ENCODE data around the gene MLLT3. TPM values are rescaled to one million over a fixed set of nuclear protein-coding genes. Genes with fewer than 3 reads are reported as not detected.

The MLLT3 gene
- total and polyA plus RNA-seq, 10 donors, result 2.8 to 15.2 (median 10.6) TPM

DNA sequence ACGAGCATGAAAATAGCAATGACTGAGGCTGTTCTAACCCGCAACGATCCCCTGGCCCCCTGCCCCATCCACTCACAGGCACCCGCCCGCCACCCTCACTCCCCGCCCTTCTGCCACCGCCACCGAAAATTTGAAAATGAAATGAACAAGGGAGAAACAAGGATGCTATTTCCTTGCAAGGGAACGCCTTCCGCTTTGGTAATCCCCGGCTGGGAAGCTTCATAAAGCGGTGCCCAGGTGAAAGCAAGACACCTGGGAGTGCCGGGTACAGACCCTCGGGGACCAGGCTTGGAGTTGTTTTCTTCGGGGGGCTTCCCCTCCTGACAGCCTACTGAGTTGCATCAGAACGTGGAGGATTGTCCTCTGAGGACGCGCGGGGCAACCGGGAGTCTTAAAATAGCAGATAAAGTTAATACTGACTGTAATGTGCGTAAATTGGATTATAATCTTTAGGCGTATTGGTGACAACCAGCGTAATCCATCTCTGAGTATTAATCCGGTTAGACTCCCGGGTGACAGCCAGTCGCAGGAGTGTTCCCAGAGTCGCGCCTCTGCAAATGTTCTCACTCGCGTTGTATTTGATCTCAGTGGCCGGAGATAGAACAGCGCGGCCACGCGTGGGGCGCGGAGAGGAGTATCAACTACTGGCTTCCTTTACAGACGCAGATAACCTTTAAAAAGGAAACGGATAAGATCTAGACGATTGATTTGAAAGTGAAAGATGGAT lies 885 bp upstream of the MLLT3 start:
- intact Hi-C loops (cut with DNase I; ENCODE audit: low total_unique reads), result loop anchor here (5.0 to 10.0 kb wide), 3 partner anchors 59 to 319 kb away; partner anchors contain the start of gene FOCAD
- no peaks in the 10 kb centered on the region for H3K9me3 ChIP-seq
- no peaks in the 10 kb centered on the region for H3K36me3 ChIP-seq
- H3K4me1 ChIP-seq, result peaks cover 11 to 60% (median 32%) of the 10 kb centered on the region in 6 donors
- WGBS, 5 donors, result 0% methylated on average over 40 of the region's 40 CpGs
- peak overlapping the region; percentile 65 to 91 (median 87) for H3K27ac ChIP-seq
- H3K27me3 ChIP-seq (replicated peaks in 1 of 7), result peaks cover 0 to 15% (median 0%) of the 10 kb centered on the region in 7 donors
- H3K4me3 ChIP-seq, result peak overlapping the region; percentile 80 to 95 (median 90)
- peak; percentile 87 for DNase-seq
- TF ChIP-seq POLR2AphosphoS5 (IDR thresholded peaks at IDR 0.05), result peak in 2 of 3 donors; percentile 60 to 61
- TF ChIP-seq, protein P1, sequence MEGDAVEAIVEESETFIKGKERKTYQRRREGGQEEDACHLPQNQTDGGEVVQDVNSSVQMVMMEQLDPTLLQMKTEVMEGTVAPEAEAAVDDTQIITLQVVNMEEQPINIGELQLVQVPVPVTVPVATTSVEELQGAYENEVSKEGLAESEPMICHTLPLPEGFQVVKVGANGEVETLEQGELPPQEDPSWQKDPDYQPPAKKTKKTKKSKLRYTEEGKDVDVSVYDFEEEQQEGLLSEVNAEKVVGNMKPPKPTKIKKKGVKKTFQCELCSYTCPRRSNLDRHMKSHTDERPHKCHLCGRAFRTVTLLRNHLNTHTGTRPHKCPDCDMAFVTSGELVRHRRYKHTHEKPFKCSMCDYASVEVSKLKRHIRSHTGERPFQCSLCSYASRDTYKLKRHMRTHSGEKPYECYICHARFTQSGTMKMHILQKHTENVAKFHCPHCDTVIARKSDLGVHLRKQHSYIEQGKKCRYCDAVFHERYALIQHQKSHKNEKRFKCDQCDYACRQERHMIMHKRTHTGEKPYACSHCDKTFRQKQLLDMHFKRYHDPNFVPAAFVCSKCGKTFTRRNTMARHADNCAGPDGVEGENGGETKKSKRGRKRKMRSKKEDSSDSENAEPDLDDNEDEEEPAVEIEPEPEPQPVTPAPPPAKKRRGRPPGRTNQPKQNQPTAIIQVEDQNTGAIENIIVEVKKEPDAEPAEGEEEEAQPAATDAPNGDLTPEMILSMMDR (IDR thresholded peaks at IDR 0.05 in 8 of 11, conservative IDR thresholded peaks at IDR 0.05 in 3 of 11), result peak in 2 of 11 experiments; percentile 5 to 16
- no peak for TF ChIP-seq POLR2A (IDR thresholded peaks at IDR 0.05)

GRCh38 chr9:20621471-20622329 lies 599 bp downstream of the MLLT3 start:
- DNase-seq, result peak; percentile 91
- H3K27ac ChIP-seq, result peak overlapping the region; percentile 70 to 91 (median 87)
- peak overlapping the region; percentile 80 to 95 (median 90) for H3K4me3 ChIP-seq
- 0 to 1% (median 1%) methylated on average over 31 to 82 of the region's 82 CpGs for WGBS, 5 donors
- H3K27me3 ChIP-seq (replicated peaks in 1 of 7), result peaks cover 0 to 15% (median 0%) of the 10 kb centered on the region in 7 donors
- intact Hi-C loops (cut with DNase I; ENCODE audit: low total_unique reads), result loop anchor here (5.0 to 10.0 kb wide), 3 partner anchors 61 to 321 kb away; partner anchors contain the start of gene FOCAD
- H3K36me3 ChIP-seq, result no peaks in the 10 kb centered on the region
- no peaks in the 10 kb centered on the region for H3K9me3 ChIP-seq
- no peak for TF ChIP-seq POLR2AphosphoS5 (IDR thresholded peaks at IDR 0.05)
- TF ChIP-seq POLR2A (IDR thresholded peaks at IDR 0.05), result no peak
- TF ChIP-seq, protein P1 (IDR thresholded peaks at IDR 0.05 in 8 of 11, conservative IDR thresholded peaks at IDR 0.05 in 3 of 11), result no peak
- peaks cover 11 to 75% (median 34%) of the 10 kb centered on the region in 6 donors for H3K4me1 ChIP-seq

DNA sequence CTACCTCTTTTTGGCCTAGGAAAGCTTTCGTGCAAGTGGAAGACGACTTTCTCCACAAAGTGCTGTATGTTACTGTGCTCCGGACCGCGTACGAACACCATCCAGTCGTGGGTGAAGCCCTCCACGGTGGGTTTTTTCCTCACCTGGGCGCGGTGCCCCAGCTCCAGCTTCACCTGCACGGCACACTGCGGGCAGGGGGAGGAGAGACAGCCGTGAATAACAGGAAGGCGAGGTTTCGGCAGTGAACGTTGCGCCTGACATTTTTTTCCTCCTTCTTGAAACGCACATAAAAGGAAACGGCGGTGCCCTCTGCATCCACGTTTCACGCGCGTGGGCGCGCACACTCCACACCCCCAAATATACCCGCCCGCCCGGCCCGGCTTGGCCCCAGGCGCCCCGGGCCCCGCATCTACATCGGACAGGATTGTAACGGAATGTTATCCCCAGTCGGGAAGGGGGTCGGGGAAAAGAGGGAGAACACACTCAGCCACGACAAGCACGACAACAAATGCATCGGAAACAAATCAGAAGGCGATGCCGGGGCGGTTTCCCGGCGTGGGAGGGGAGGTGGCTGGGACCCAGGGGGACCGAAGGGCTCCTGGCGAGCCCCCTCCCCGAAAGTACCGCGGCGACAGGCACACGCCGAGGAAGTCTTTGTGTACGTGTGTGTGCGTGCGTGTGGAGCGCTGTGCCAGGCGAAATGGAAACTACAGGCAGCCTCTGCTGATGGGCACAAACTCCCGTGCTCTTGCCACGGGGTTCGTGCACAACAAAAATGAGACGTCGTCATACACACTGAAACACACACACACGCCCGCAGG lies 1.4 kb downstream of the MLLT3 start:
- peak; percentile 86 for DNase-seq
- Histone ChIP-seq H3K9me3 (no peaks in the 10 kb centered on the region), H3K27ac (peak overlapping the region in 7 of 8 donors; percentile 70 to 91 (median 88)), H3K4me1 (peaks cover 11 to 76% (median 34%) of the 10 kb centered on the region in 6 donors), H3K27me3 (replicated peaks in 1 of 7) (peaks cover 0 to 15% (median 0%) of the 10 kb centered on the region in 7 donors), H3K4me3 (peak overlapping the region; percentile 80 to 95 (median 90)), H3K36me3 (no peaks in the 10 kb centered on the region)
- TF ChIP-seq, protein P1 (IDR thresholded peaks at IDR 0.05 in 8 of 11, conservative IDR thresholded peaks at IDR 0.05 in 3 of 11), result no peak
- peak in 1 of 3 donors; percentile 45 for TF ChIP-seq POLR2AphosphoS5 (IDR thresholded peaks at IDR 0.05)
- WGBS, 5 donors, result 0 to 1% (median 1%) methylated on average over 47 to 65 of the region's 65 CpGs
- intact Hi-C loops (cut with DNase I; ENCODE audit: low total_unique reads), result loop anchor here (5.0 to 10.0 kb wide), 3 partner anchors 61 to 321 kb away; partner anchors contain the start of gene FOCAD

Data from spleen (tissue), 11 donors.